KMS-11 (cell line): ENCODE data around the gene GPLD1.
"Not testable (repeated sequence)": the region's sequence is repeated elsewhere in the genome, so short reads cannot be mapped to it uniquely, and the experiment has no call there.

ENCODE experiments used
- H2AFZ ChIP-seq: fragments of 200-600 bp; sonication (generic); 2 replicates; pipeline ENCODE4 v1.6.1; 2016; ENCODE audit warnings: antibody characterized with exemption, mixed run types, low read depth
- H3K27ac ChIP-seq: fragments of 200-600 bp; sonication (generic); 2 replicates; pipeline ENCODE4 v1.6.1; 2016; ENCODE audit warnings: mild to moderate bottlenecking, mixed run types
- H3K27me3 ChIP-seq: fragments of 200-600 bp; sonication (generic); 2 replicates; pipeline ENCODE4 v1.6.1; 2017; ENCODE audit warnings: mild to moderate bottlenecking, low read depth, mixed run types, moderate library complexity; ENCODE audit not compliant: insufficient read depth
- H3K36me3 ChIP-seq: fragments of 200-600 bp; sonication (generic); 2 replicates; pipeline ENCODE4 v1.6.1; 2017; ENCODE audit warnings: mild to moderate bottlenecking, mixed run types; ENCODE audit not compliant: insufficient read depth
- H3K4me1 ChIP-seq: fragments of 200-600 bp; sonication (generic); 2 replicates; pipeline ENCODE4 v1.6.1; 2016; ENCODE audit warnings: mild to moderate bottlenecking, low read depth, mixed run types; ENCODE audit not compliant: poor library complexity, severe bottlenecking
- H3K4me2 ChIP-seq: fragments of 200-600 bp; sonication (generic); 2 replicates; pipeline ENCODE4 v1.7.0; 2016; ENCODE audit warnings: mild to moderate bottlenecking, mixed run types
- H3K4me3 ChIP-seq: fragments of 200-600 bp; sonication (generic); IDR thresholded peaks from 2 replicates; pipeline ENCODE4 v1.6.1; 2017; ENCODE audit warnings: low read depth, low read length, mixed read lengths; ENCODE audit not compliant: insufficient read depth
- H3K79me2 ChIP-seq: fragments of 200-600 bp; sonication (generic); 2 replicates; pipeline ENCODE4 v1.6.1; 2016; ENCODE audit warnings: low read depth, mixed run types; ENCODE audit not compliant: insufficient read depth
- H3K9ac ChIP-seq: fragments of 200-600 bp; sonication (generic); 2 replicates; pipeline ENCODE4 v1.6.1; 2016; ENCODE audit warnings: mild to moderate bottlenecking, mixed run types
- H4K20me1 ChIP-seq: fragments of 200-600 bp; sonication (generic); 2 replicates; pipeline ENCODE4 v1.6.1; 2016; ENCODE audit warnings: mild to moderate bottlenecking, mixed run types; ENCODE audit not compliant: insufficient read depth
- TF ChIP-seq, protein P1 (sequence below): fragments of 200-600 bp; sonication (generic); conservative IDR thresholded peaks from 2 replicates; pipeline ENCODE4 v1.6.1; 2017; ENCODE audit warnings: low read depth, mild to moderate bottlenecking, antibody characterized with exemption, low read length, moderate library complexity, mixed read lengths

GPLD1 gene

GRCh38 chr6:24513602-24514001, 24.2 kb upstream of the GPLD1 start:
- no peaks in the 10 kb centered on the region for H3K27me3 ChIP-seq
- no peaks in the 10 kb centered on the region for H3K79me2 ChIP-seq
- peaks cover 28% of the 10 kb centered on the region for H3K4me1 ChIP-seq
- H3K9ac ChIP-seq = no peak overlapping the region
- H2AFZ ChIP-seq = no peak overlapping the region
- TF ChIP-seq, protein P1, sequence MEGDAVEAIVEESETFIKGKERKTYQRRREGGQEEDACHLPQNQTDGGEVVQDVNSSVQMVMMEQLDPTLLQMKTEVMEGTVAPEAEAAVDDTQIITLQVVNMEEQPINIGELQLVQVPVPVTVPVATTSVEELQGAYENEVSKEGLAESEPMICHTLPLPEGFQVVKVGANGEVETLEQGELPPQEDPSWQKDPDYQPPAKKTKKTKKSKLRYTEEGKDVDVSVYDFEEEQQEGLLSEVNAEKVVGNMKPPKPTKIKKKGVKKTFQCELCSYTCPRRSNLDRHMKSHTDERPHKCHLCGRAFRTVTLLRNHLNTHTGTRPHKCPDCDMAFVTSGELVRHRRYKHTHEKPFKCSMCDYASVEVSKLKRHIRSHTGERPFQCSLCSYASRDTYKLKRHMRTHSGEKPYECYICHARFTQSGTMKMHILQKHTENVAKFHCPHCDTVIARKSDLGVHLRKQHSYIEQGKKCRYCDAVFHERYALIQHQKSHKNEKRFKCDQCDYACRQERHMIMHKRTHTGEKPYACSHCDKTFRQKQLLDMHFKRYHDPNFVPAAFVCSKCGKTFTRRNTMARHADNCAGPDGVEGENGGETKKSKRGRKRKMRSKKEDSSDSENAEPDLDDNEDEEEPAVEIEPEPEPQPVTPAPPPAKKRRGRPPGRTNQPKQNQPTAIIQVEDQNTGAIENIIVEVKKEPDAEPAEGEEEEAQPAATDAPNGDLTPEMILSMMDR = no peak
- no peaks in the 10 kb centered on the region for H4K20me1 ChIP-seq
- H3K27ac ChIP-seq = no peak overlapping the region
- H3K36me3 ChIP-seq = no peaks in the 10 kb centered on the region
- H3K4me2 ChIP-seq = peak overlapping the region; percentile 2; the same call in 1 of the 2 replicates
- H3K4me3 ChIP-seq = no peak overlapping the region

DNA sequence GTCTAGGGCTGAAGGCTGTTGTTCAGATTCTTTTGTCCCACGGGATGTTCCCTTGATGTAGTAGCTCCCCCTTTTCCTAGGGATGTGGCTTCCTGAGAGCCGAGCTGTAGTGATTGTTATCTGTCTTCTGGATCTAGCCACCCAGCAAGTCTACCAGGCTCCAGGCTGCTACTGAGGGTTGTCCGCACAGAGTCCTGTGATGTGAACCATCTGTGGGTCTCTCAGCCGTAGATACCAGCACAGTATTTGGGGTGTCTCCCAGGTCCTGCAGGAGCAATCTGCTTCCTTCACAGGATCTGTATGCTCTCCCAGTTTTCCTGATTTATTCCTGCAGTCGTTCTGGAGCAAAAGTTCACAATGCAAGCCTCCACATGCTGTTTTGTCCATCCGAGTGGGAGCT, 22.6 kb upstream of the GPLD1 start:
- H3K9ac ChIP-seq, H3K27ac ChIP-seq, H3K27me3 ChIP-seq, H4K20me1 ChIP-seq, H3K4me3 ChIP-seq, H3K36me3 ChIP-seq, H2AFZ ChIP-seq, H3K4me2 ChIP-seq, H3K79me2 ChIP-seq: not testable (repeated sequence)
- peaks cover 14% of the 10 kb centered on the region for H3K4me1 ChIP-seq

GRCh38 chr6:24506814-24507520, 17.6 kb upstream of the GPLD1 start:
- Histone ChIP-seq H4K20me1 (no peaks in the 10 kb centered on the region), H3K9ac (no peak overlapping the region), H3K36me3 (no peaks in the 10 kb centered on the region), H2AFZ (no peak overlapping the region), H3K27ac (no peak overlapping the region), H3K79me2 (no peaks in the 10 kb centered on the region), H3K27me3 (no peaks in the 10 kb centered on the region), H3K4me1 (no peaks in the 10 kb centered on the region), H3K4me3 (no peak overlapping the region), H3K4me2 (no peak overlapping the region)
- TF ChIP-seq, protein P1 = no peak

- Histone ChIP-seq H3K27me3 (no peaks in the 10 kb centered on the region), H3K9ac (no peak overlapping the region), H4K20me1 (no peaks in the 10 kb centered on the region), H3K27ac (no peak overlapping the region), H3K36me3 (no peaks in the 10 kb centered on the region), H3K79me2 (no peaks in the 10 kb centered on the region), H3K4me2 (no peak overlapping the region), H3K4me1 (no peaks in the 10 kb centered on the region), H3K4me3 (no peak overlapping the region), H2AFZ (no peak overlapping the region)
- TF ChIP-seq, protein P1 = no peak
Observed at GRCh38 chr6:24504649-24505586, 15.5 kb upstream of the GPLD1 start.

GRCh38 chr6:24504287-24504648, 14.9 kb upstream of the GPLD1 start:
- H3K27me3 ChIP-seq = no peaks in the 10 kb centered on the region
- no peak overlapping the region for H2AFZ ChIP-seq
- TF ChIP-seq, protein P1 = no peak
- no peaks in the 10 kb centered on the region for H4K20me1 ChIP-seq
- no peak overlapping the region for H3K4me3 ChIP-seq
- no peak overlapping the region for H3K9ac ChIP-seq
- no peaks in the 10 kb centered on the region for H3K4me1 ChIP-seq
- no peaks in the 10 kb centered on the region for H3K79me2 ChIP-seq
- H3K36me3 ChIP-seq = no peaks in the 10 kb centered on the region
- H3K4me2 ChIP-seq = no peak overlapping the region
- no peak overlapping the region for H3K27ac ChIP-seq
